HFF-Myc (cell line): Measurements from ENCODE around the gene PAX3.

Experiments
- DNase-seq: peaks from one replicate; pipeline ENCODE4 v3.0.0-alpha.2; 2011; ENCODE audit warnings: low read depth; ENCODE audit errors: extremely low read depth
- H3K4me3 ChIP-seq: replicated peaks from 2 replicates; pipeline ENCODE4 v1.5.1; 2011; ENCODE audit warnings: low read depth, mild to moderate bottlenecking, control low read depth, low read length
- CTCF ChIP-seq: IDR thresholded peaks from 2 replicates; pipeline ENCODE4 v1.5.1; 2012; ENCODE audit warnings: mild to moderate bottlenecking, low read depth, low read length, control low read depth; ENCODE audit errors: missing control alignments

The PAX3 gene

GRCh38 chr2:222332116-222332515 lies 33.3 kb upstream of the PAX3 start:
- TF ChIP-seq CTCF, result no peak
- DNase-seq, result no peak
- H3K4me3 ChIP-seq, result no peak overlapping the region

- TF ChIP-seq CTCF, result no peak
- no peak overlapping the region for H3K4me3 ChIP-seq
- no peak for DNase-seq
These were observed 32.1 kb upstream of the PAX3 start for GRCh38 chr2:222330910-222331309.

- TF ChIP-seq CTCF, result no peak
- DNase-seq, result no peak
- no peak overlapping the region for H3K4me3 ChIP-seq
These were observed 23.4 kb upstream of the PAX3 start for GRCh38 chr2:222322236-222322635.

DNA sequence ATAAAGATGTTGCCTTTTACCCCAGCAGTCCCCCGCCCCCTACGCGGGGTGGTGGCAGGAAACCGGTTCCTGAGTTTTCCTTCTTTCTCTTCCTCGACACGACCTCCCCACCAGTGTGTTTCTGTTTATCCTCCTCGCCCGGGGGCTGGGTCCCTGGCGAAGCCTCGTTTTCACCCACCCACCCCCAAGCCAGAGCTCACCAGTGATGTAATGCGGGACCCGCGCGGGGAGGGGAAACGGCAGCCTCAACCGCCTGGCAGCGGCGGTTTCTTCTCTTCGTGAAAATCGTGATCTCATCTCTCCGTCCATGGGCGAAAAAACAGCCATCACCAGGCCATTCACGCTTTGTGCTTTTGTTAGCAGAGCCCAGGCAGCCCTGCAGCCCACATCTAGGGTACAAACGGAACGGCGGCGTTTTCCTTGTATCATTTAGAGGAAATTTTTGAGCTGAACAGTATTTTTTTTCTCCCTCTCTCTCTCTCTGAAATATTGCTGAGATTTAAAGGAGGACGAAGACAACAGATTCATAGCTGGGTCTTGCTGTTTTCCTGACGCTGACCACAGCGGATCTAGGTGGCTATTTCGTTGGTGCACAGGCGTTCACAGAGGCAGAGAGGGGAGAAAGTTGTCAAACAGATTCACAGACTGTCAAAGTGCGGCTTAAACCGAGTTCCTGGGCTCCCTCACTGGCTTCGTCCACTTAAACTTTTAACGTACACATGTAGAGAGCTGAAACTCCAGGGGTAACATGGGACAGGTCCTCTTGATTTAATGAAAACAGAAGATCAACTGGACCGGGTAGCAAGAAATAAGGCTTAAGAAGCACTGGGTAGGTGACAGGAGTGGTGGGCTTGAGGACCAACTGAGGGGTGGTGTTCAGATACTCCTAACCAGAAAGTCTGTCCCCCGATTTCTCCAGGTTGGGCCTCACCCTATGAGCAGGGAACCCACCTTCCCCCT lies 21.9 kb upstream of the PAX3 start:
- peak overlapping the region; percentile 20; the same call in 1 of the 2 replicates for H3K4me3 ChIP-seq
- TF ChIP-seq CTCF, result no peak
- no peak for DNase-seq

DNA sequence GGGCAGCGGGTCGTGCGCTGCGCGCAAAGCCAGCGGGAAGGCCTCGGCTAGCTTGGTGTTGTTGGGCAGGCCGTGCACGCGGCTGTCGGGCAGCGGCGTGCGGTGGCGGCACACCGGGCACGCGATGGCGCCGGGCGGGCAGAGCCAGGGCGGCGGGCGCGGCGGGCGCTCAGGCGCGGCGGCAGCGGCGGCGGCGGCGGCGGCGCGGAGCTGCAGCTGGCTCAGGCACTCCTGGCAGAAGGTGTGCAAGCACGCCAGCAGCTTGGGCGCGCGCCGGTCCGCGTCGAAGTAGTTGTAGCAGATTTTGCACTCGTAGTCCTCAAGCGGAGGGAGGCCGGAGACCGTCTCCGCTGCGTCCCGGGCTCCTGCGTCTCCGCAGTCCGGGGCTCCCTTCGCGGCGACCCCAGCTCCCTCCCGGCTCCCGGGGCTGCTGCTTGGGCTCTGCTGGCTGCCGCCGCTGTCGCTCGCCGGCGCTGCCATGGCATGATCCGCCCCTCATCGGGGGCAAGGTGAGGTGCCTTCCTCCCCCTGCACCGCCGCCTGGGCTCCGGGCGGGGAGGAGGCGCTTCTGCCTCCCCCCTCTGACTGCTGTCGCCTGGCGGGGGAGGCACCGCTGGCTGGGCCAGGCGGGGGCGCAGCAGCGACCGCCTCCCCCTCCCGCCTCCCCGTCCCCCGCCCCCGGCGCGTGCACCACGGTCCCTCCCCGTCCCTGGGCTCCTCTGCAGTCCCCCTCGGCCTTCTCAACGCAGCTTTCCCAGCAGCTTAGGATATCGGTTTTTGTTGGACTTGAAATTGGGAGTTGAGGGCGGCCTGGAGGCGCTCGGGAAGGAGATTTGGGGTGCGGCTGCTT lies 21.0 kb upstream of the PAX3 start:
- TF ChIP-seq CTCF, result no peak
- peak overlapping the region; percentile 20 for H3K4me3 ChIP-seq
- DNase-seq, result no peak

- peak; percentile 31 for TF ChIP-seq CTCF
- H3K4me3 ChIP-seq, result peak overlapping the region; percentile 32
- DNase-seq, result no peak
These were observed 20.2 kb upstream of the PAX3 start for GRCh38 chr2:222318712-222319585.
